Skin of body (tissue), 3 donors: ENCODE results near the gene FRAT2. TPM values are rescaled to one million over a fixed set of nuclear protein-coding genes. Genes with fewer than 3 reads are reported as not detected.
"Not testable (repeated sequence)": the region's sequence is repeated elsewhere in the genome, so short reads cannot be mapped to it uniquely, and the experiment has no call there.

ENCODE experiments used
- DNase-seq: peaks from one replicate; lab custom pipeline; 2025; lab: John Stamatoyannopoulos, UW
- small RNA-seq: library from RNA; depleted of rRNA; stranded (forward); fragments of <200 nt; gene quantifications from one replicate; pipeline ENCODE3, GENCODE V24; 2014; ENCODE audit warnings: low replicate concordance
- total RNA-seq: library from RNA; depleted of rRNA; stranded (reverse); fragments of >200 nt; gene quantifications from one replicate; pipeline ENCODE4 v1.2.3, GENCODE V29; 2014

FRAT2 gene
- total RNA-seq, 1 donor from 2014 or later, result 10.7 TPM

DNA sequence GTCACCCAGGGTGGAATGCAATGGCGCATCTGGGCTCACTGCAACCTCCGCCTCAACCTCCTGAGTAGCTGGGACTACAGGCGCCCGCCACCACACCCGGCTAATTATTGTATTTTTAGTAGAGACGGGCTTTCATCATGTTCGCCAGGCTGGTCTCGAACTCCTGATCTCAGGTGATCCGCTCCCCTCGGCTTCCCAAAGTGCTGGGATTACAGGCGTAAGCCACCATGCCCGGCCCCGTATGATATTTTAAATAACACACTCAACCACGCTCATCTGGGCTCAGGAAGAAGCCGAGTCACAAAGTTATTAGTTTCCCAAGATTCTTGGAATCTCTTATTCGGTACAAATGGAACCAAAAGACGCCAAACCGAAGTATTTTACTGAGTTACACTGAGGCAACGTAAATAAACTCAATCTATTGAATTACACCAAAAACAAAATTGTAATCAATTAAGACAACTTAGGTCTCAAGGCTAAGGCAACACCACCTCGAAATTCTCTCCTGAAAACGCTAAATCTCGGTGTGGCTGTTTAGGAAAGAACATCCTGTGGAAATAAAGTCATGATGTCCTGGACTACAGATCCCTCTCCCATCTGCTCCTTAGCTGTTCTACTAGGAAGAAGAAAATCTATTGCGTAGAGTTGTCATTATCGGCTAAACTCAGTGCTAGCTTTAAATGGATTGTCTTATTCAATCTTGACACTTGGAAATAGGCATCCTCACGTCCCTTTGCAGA is 43.0 kb downstream of the FRAT2 start:
- no peak for DNase-seq

DNA sequence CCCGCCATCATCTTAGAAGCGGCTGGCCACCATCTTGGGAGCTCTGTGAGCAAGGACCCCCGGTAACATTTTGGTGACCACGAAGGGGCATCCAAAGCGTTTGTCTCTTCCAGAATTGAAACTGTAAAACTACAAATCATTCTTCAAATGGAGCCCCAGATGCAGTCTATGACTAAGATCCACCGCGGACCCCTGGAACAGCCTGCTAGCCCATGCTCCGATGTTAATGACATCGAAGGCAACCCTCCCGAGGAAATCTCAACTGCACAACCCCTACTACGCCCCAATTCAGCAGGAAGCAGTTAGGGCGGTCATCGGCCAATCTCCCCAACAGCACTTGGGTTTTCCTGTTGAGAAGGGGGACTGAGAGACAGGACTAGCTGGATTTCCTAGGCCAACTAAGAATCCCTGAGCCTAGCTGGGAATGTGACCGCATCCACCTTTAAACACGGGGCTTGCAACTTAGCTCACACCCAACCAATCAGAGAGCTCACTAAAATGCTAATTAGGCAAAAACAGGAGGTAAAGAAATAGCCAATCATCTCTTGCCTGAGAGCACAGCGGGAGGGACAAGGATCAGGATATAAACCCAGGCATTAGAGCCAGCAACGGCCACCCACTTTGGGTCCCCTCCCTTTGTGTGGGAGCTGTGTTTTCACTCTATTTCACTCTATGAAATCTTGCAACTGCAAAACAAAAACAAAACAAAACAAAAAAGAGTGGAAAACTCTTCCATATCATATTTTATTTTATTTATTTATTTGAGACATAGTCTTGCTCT is 43.8 kb downstream of the FRAT2 start:
- not testable (repeated sequence) for DNase-seq

DNA sequence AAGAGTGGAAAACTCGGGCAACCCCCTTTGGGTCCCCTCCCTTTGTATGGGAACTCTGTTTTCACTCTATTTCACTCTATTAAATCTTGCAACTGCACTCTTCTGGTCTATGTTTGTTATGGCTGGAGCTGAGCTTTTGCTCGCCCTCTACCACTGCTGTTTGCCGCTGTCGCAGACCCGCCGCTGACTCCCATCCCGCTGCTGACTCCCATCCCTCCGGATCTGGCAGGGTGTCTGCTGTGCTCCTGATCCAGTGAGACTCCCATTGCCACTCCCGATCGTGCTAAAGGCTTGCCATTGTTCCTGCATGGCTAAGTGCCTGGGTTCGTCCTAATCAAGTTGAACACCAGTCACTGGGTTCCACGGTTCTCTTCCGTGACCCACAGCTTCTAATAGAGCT is 44.5 kb downstream of the FRAT2 start:
- not testable (repeated sequence) for DNase-seq

Small RNA genes lying within 50 kb of the gene (small RNA-seq; reads per million reads assigned to genes)
- gene RF00017, result not detected

Other genes starting within 250 kb of the FRAT2 start
- gene SLIT1, start 148.8 kb downstream of the FRAT2 start, total RNA-seq, result 0.59 TPM
- gene ARHGAP19, start 42.1 kb downstream of the FRAT2 start, total RNA-seq, result 16.0 TPM
- 1.1 TPM for gene FRAT1, start 15.5 kb downstream of the FRAT2 start, total RNA-seq
- 14.3 TPM for gene RRP12, start 66.6 kb upstream of the FRAT2 start, total RNA-seq
- 94.6 TPM for gene PGAM1, start 91.5 kb upstream of the FRAT2 start, total RNA-seq
- gene EXOSC1, start 111.3 kb upstream of the FRAT2 start, total RNA-seq, result 21.0 TPM
- 20.7 TPM for gene ZDHHC16, start 111.4 kb upstream of the FRAT2 start, total RNA-seq
- 48.7 TPM for gene MMS19, start 163.7 kb upstream of the FRAT2 start, total RNA-seq
- 5.6 TPM for gene UBTD1, start 164.2 kb upstream of the FRAT2 start, total RNA-seq
- 6.4 TPM for gene ANKRD2, start 238.1 kb upstream of the FRAT2 start, total RNA-seq
- 0.99 TPM for gene HOGA1, start 249.7 kb upstream of the FRAT2 start, total RNA-seq